ENCODE results near the gene GIT2.

The GIT2 gene

DNA sequence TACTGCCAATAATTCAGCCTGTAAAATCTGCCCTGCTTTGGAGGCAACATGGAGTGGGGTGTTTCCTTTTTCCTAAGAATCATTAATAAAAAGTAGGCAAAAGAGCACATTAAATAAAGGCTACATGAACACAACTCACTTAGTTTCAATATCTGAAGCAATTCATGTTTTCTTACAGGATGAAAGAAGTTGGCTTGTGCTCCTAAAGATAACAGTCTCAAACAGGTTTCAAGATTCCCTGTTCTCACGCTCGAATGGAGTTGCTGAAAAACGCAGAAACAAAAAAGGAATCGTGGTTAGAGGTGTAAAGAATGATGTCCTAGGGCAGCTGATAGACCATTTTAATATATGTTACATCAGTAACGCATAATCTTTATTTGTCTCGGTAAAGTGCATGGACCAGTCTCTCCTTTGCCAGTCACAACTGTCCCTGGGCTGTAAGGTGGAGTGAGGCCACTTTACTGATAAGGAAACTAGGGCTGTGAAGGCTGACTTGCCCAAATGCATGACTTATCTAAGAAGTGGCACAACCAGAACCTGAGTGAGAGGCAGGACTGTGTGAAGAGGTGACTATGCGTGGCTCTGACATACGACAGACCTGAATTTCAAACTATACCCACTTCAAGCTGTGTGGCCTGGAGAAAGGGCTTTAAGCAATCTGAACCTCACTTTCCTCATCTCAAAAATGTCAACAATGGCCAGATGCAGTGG, 12.6 kb downstream of the GIT2 start:
- H3K4me1 ChIP-seq (ENCODE audit: control insufficient read depth, insufficient read depth, low read length), result no peaks in the 10 kb centered on the region
- H3K27me3 ChIP-seq (ENCODE audit: control insufficient read depth, insufficient read depth, low read length), result no peaks in the 10 kb centered on the region
- peaks cover 8% of the 10 kb centered on the region; the same call in 1 of the 2 replicates for H3K36me3 ChIP-seq (ENCODE audit: control insufficient read depth, insufficient read depth, low read length)
- H3K4me3 ChIP-seq (ENCODE audit: low read length), result no peak overlapping the region
- DNase-seq (ENCODE audit: low read depth, low spot score), result no peak
- H3K27ac ChIP-seq (ENCODE audit: low read length), result no peak overlapping the region
- WGBS (ENCODE audit: insufficient coverage, insufficient read length), result no CpG with 5 or more reads among the region's 8 CpGs
- H3K9me3 ChIP-seq (ENCODE audit: control insufficient read depth, insufficient read depth, low read length), result no peaks in the 10 kb centered on the region

GRCh38 chr12:109982210-109982609, 14.0 kb downstream of the GIT2 start:
- no peak for DNase-seq (ENCODE audit: low read depth, low spot score)
- Histone ChIP-seq H3K4me3 (ENCODE audit: low read length) (no peak overlapping the region), H3K27me3 (ENCODE audit: control insufficient read depth, insufficient read depth, low read length) (no peaks in the 10 kb centered on the region), H3K4me1 (ENCODE audit: control insufficient read depth, insufficient read depth, low read length) (no peaks in the 10 kb centered on the region), H3K36me3 (ENCODE audit: control insufficient read depth, insufficient read depth, low read length) (peaks cover 8% of the 10 kb centered on the region; the same call in 1 of the 2 replicates), H3K9me3 (ENCODE audit: control insufficient read depth, insufficient read depth, low read length) (no peaks in the 10 kb centered on the region), H3K27ac (ENCODE audit: low read length) (no peak overlapping the region)

- no CpG with 5 or more reads among the region's 5 CpGs for WGBS (ENCODE audit: insufficient coverage, insufficient read length)
- Histone ChIP-seq H3K27ac (ENCODE audit: low read length) (no peak overlapping the region), H3K36me3 (ENCODE audit: control insufficient read depth, insufficient read depth, low read length) (peaks cover 8% of the 10 kb centered on the region; the same call in 1 of the 2 replicates), H3K4me1 (ENCODE audit: control insufficient read depth, insufficient read depth, low read length) (no peaks in the 10 kb centered on the region), H3K27me3 (ENCODE audit: control insufficient read depth, insufficient read depth, low read length) (no peaks in the 10 kb centered on the region), H3K9me3 (ENCODE audit: control insufficient read depth, insufficient read depth, low read length) (no peaks in the 10 kb centered on the region), H3K4me3 (ENCODE audit: low read length) (no peak overlapping the region)
- no peak for DNase-seq (ENCODE audit: low read depth, low spot score)
Measured at GRCh38 chr12:109981311-109981710, 14.9 kb downstream of the GIT2 start.

GRCh38 chr12:109972821-109973220, 23.3 kb downstream of the GIT2 start:
- Histone ChIP-seq H3K9me3 (ENCODE audit: control insufficient read depth, insufficient read depth, low read length) (no peaks in the 10 kb centered on the region), H3K36me3 (ENCODE audit: control insufficient read depth, insufficient read depth, low read length) (no peaks in the 10 kb centered on the region), H3K4me1 (ENCODE audit: control insufficient read depth, insufficient read depth, low read length) (no peaks in the 10 kb centered on the region), H3K4me3 (ENCODE audit: low read length) (no peak overlapping the region), H3K27ac (ENCODE audit: low read length) (no peak overlapping the region), H3K27me3 (ENCODE audit: control insufficient read depth, insufficient read depth, low read length) (no peaks in the 10 kb centered on the region)
- no peak for DNase-seq (ENCODE audit: low read depth, low spot score)
- no CpG with 5 or more reads among the region's 4 CpGs for WGBS (ENCODE audit: insufficient coverage, insufficient read length)

GRCh38 chr12:109968801-109969200, 27.4 kb downstream of the GIT2 start:
- Histone ChIP-seq H3K9me3 (ENCODE audit: control insufficient read depth, insufficient read depth, low read length) (no peaks in the 10 kb centered on the region), H3K36me3 (ENCODE audit: control insufficient read depth, insufficient read depth, low read length) (no peaks in the 10 kb centered on the region; the same call in 1 of the 2 replicates), H3K27me3 (ENCODE audit: control insufficient read depth, insufficient read depth, low read length) (no peaks in the 10 kb centered on the region), H3K4me3 (ENCODE audit: low read length) (no peak overlapping the region), H3K4me1 (ENCODE audit: control insufficient read depth, insufficient read depth, low read length) (no peaks in the 10 kb centered on the region), H3K27ac (ENCODE audit: low read length) (no peak overlapping the region)
- no peak for DNase-seq (ENCODE audit: low read depth, low spot score)
- WGBS (ENCODE audit: insufficient coverage, insufficient read length), result no CpG with 5 or more reads among the region's 8 CpGs

DNA sequence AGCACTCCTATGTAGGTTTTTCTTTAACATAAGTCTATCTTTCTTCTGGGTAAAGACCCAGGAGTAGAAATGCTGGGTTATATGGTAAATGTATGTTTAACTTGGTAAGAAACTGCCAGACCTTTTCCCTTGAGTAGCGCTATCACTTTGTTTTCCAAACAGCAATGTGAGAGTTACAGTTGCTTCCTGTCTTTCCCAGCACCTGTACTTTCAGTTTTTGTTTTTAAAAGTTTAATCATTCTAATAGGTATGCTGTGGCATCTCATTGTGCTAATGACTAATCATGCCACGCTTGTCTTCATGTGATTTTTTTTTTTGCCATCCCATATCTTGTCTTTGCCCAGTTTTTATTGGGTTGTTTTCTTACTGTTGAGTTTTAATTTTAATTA, 28.1 kb downstream of the GIT2 start:
- Histone ChIP-seq H3K4me3 (ENCODE audit: low read length) (no peak overlapping the region), H3K36me3 (ENCODE audit: control insufficient read depth, insufficient read depth, low read length) (no peaks in the 10 kb centered on the region; the same call in 1 of the 2 replicates), H3K27ac (ENCODE audit: low read length) (no peak overlapping the region), H3K4me1 (ENCODE audit: control insufficient read depth, insufficient read depth, low read length) (no peaks in the 10 kb centered on the region), H3K27me3 (ENCODE audit: control insufficient read depth, insufficient read depth, low read length) (no peaks in the 10 kb centered on the region), H3K9me3 (ENCODE audit: control insufficient read depth, insufficient read depth, low read length) (no peaks in the 10 kb centered on the region)
- WGBS (ENCODE audit: insufficient coverage, insufficient read length), result no CpG with 5 or more reads among the region's 2 CpGs
- no peak for DNase-seq (ENCODE audit: low read depth, low spot score)

DNA sequence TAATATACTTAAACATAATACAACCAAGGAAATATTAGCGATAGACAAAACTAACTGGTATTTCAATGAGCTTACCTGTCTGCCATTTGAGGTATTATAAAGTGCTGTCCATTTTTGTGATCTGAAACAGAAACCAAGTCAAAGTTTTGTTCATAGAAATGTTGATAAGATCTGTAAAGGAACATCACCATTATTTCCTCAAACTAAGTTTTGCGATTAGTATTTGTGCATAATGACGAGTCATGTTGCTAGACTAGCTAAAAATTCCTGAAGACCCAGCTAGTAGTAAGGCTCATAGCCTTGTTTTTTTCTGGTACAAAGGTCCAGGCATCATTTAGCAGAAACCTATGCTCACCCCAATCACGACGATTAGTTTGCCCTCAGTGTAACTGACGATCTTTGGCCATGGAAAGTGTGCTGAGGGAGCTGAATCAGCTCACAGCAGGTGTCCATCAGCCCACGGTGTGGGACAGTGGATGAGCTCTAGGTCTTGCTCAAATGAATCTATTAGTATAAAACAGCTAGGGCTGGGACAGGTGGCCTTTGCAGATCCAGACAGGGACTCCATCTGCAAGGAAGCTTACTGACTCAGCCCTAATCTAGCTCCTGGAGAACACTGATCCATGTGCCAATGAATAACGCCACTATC, 28.7 kb downstream of the GIT2 start:
- Histone ChIP-seq H3K4me1 (ENCODE audit: control insufficient read depth, insufficient read depth, low read length) (no peaks in the 10 kb centered on the region), H3K4me3 (ENCODE audit: low read length) (no peak overlapping the region), H3K27ac (ENCODE audit: low read length) (no peak overlapping the region), H3K27me3 (ENCODE audit: control insufficient read depth, insufficient read depth, low read length) (no peaks in the 10 kb centered on the region), H3K9me3 (ENCODE audit: control insufficient read depth, insufficient read depth, low read length) (no peaks in the 10 kb centered on the region), H3K36me3 (ENCODE audit: control insufficient read depth, insufficient read depth, low read length) (no peaks in the 10 kb centered on the region; the same call in 1 of the 2 replicates)
- no peak for DNase-seq (ENCODE audit: low read depth, low spot score)
- WGBS (ENCODE audit: insufficient coverage, insufficient read length), result no CpG with 5 or more reads among the region's 8 CpGs

- Histone ChIP-seq H3K9me3 (ENCODE audit: control insufficient read depth, insufficient read depth, low read length) (no peaks in the 10 kb centered on the region), H3K4me3 (ENCODE audit: low read length) (no peak overlapping the region), H3K4me1 (ENCODE audit: control insufficient read depth, insufficient read depth, low read length) (no peaks in the 10 kb centered on the region), H3K36me3 (ENCODE audit: control insufficient read depth, insufficient read depth, low read length) (no peaks in the 10 kb centered on the region; the same call in 1 of the 2 replicates), H3K27ac (ENCODE audit: low read length) (no peak overlapping the region), H3K27me3 (ENCODE audit: control insufficient read depth, insufficient read depth, low read length) (no peaks in the 10 kb centered on the region)
- no peak for DNase-seq (ENCODE audit: low read depth, low spot score)
- WGBS (ENCODE audit: insufficient coverage, insufficient read length), result no CpG with 5 or more reads among the region's 4 CpGs
Measured at GRCh38 chr12:109966546-109966945, 29.6 kb downstream of the GIT2 start.

GRCh38 chr12:109963743-109964429, 32.3 kb downstream of the GIT2 start:
- no peaks in the 10 kb centered on the region for H3K4me1 ChIP-seq (ENCODE audit: control insufficient read depth, insufficient read depth, low read length)
- no CpG with 5 or more reads among the region's 4 CpGs for WGBS (ENCODE audit: insufficient coverage, insufficient read length)
- H3K27ac ChIP-seq (ENCODE audit: low read length), result no peak overlapping the region
- H3K4me3 ChIP-seq (ENCODE audit: low read length), result no peak overlapping the region
- H3K9me3 ChIP-seq (ENCODE audit: control insufficient read depth, insufficient read depth, low read length), result no peaks in the 10 kb centered on the region
- no peaks in the 10 kb centered on the region; the same call in 1 of the 2 replicates for H3K36me3 ChIP-seq (ENCODE audit: control insufficient read depth, insufficient read depth, low read length)
- no peak for DNase-seq (ENCODE audit: low read depth, low spot score)
- no peaks in the 10 kb centered on the region for H3K27me3 ChIP-seq (ENCODE audit: control insufficient read depth, insufficient read depth, low read length)

DNA sequence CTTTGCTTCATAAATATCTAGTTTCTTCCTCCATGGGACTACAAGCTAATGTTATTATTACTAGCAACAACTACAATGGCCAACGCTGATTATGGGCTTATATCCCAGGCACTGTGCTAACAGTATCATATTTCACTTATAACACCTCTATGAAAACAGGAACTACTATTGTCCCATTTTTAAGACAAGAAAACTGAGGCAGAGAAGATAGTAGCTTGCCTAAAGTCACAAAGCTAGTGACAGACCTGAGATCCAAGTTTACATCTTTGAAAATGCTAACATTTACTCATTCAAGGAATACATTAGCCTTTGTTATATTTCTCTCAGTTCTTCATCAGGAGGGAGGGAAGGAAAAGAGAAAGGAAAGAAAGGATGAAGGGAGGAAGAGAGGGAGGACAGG, 32.8 kb downstream of the GIT2 start:
- no peak for DNase-seq (ENCODE audit: low read depth, low spot score)
- H3K4me3 ChIP-seq (ENCODE audit: low read length), result no peak overlapping the region
- no peaks in the 10 kb centered on the region for H3K4me1 ChIP-seq (ENCODE audit: control insufficient read depth, insufficient read depth, low read length)
- no CpG with 5 or more reads among the region's 1 CpG for WGBS (ENCODE audit: insufficient coverage, insufficient read length)
- no peaks in the 10 kb centered on the region for H3K9me3 ChIP-seq (ENCODE audit: control insufficient read depth, insufficient read depth, low read length)
- no peaks in the 10 kb centered on the region for H3K27me3 ChIP-seq (ENCODE audit: control insufficient read depth, insufficient read depth, low read length)
- H3K36me3 ChIP-seq (ENCODE audit: control insufficient read depth, insufficient read depth, low read length), result no peaks in the 10 kb centered on the region; the same call in 1 of the 2 replicates
- H3K27ac ChIP-seq (ENCODE audit: low read length), result no peak overlapping the region
